Measurements from ENCODE around the gene HAPLN2.
"Not testable (repeated sequence)": the region's sequence is repeated elsewhere in the genome, so short reads cannot be mapped to it uniquely, and the experiment has no call there.

The HAPLN2 gene

GRCh38 chr1:156629823-156630449 lies 10.7 kb downstream of the HAPLN2 start:
- DNase-seq (ENCODE audit: low read depth) = no peak
- TF ChIP-seq, protein P1, sequence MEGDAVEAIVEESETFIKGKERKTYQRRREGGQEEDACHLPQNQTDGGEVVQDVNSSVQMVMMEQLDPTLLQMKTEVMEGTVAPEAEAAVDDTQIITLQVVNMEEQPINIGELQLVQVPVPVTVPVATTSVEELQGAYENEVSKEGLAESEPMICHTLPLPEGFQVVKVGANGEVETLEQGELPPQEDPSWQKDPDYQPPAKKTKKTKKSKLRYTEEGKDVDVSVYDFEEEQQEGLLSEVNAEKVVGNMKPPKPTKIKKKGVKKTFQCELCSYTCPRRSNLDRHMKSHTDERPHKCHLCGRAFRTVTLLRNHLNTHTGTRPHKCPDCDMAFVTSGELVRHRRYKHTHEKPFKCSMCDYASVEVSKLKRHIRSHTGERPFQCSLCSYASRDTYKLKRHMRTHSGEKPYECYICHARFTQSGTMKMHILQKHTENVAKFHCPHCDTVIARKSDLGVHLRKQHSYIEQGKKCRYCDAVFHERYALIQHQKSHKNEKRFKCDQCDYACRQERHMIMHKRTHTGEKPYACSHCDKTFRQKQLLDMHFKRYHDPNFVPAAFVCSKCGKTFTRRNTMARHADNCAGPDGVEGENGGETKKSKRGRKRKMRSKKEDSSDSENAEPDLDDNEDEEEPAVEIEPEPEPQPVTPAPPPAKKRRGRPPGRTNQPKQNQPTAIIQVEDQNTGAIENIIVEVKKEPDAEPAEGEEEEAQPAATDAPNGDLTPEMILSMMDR (conservative IDR thresholded peaks at IDR 0.05; ENCODE audit: low read depth, low read length) = no peak
- H3K4me3 ChIP-seq (ENCODE audit: low read length) = no peak overlapping the region

- DNase-seq (ENCODE audit: low read depth); H3K4me3 ChIP-seq (ENCODE audit: low read length): not testable (repeated sequence)
Observed at GRCh38 chr1:156631152-156631551, 11.9 kb downstream of the HAPLN2 start.

GRCh38 chr1:156632355-156632754 lies 13.1 kb downstream of the HAPLN2 start:
- no peak for DNase-seq (ENCODE audit: low read depth)
- H3K4me3 ChIP-seq (ENCODE audit: low read length) = no peak overlapping the region
- TF ChIP-seq, protein P1 (conservative IDR thresholded peaks at IDR 0.05; ENCODE audit: low read depth, low read length) = no peak

DNA sequence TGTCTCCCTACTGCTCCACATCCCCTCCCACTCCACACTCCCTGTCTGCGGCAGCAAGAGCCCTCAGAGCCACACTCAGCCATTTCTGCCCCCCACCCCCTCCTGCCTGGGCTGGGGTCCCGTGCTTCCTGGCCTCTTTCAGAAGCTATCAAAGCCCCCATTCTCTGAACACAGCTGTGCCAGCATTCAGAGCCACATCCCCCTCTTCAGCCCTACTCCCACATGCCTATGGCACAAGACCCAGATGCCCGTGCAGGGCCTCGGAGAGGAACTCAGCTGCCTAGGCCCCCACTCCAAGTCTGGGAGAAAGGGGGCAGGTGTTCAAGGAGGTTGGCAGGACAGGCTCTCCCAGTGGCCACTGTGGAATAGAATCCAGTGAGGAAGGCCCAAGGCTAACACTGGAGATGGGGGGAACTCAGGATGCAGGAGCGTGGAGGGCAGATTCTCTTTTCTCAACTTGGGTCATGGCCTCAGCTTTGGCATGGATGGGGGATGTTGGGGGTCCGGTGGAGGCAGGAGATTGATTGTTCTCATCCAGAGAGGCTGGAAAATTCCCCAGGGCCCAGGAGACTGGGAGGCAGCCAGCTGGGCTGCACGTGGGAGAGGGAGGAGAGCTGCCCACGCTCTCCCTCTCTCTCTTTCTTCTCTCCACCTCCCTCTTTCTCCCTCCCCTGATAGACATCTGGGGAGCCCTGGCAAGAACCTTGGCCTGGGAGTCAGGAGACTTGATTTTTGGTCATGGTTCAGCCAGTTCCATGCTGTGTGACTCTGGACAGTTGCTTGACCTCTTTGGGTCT lies 19.2 kb downstream of the HAPLN2 start:
- TF ChIP-seq, protein P1 (conservative IDR thresholded peaks at IDR 0.05; ENCODE audit: low read depth, low read length) = no peak

DNA sequence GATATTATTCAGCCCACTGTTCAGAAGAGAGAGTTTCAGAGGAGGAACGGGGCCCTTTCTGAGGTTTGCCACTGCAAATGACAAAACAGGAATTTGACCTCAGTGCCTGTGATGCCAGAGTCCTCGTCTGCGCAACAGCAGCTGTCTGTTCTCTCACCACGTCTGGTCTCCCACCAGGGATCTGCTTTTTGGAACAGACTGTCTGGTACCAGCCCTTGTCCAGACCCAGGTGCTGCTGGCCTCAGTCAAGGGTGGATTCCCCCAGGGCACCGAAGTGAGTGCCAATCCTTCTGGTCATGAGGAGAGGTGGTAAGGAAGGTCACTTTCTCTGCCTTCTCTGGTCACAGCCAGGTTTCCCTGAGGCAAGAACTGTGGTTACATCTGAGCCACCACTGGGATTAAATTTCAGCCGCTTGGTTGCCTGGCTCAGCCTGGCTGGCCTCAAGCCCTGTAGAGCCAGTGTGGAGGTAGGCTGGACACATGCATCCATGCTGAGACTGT lies 20.4 kb downstream of the HAPLN2 start:
- H3K4me3 ChIP-seq (ENCODE audit: low read length) = no peak overlapping the region
- DNase-seq (ENCODE audit: low read depth) = no peak
- TF ChIP-seq, protein P1 (conservative IDR thresholded peaks at IDR 0.05; ENCODE audit: low read depth, low read length) = no peak

More for the DNA sequence above, 19.2 kb downstream of the HAPLN2 start:
- DNase-seq (ENCODE audit: low read depth) = no peak
- no peak overlapping the region for H3K4me3 ChIP-seq (ENCODE audit: low read length)

DNA sequence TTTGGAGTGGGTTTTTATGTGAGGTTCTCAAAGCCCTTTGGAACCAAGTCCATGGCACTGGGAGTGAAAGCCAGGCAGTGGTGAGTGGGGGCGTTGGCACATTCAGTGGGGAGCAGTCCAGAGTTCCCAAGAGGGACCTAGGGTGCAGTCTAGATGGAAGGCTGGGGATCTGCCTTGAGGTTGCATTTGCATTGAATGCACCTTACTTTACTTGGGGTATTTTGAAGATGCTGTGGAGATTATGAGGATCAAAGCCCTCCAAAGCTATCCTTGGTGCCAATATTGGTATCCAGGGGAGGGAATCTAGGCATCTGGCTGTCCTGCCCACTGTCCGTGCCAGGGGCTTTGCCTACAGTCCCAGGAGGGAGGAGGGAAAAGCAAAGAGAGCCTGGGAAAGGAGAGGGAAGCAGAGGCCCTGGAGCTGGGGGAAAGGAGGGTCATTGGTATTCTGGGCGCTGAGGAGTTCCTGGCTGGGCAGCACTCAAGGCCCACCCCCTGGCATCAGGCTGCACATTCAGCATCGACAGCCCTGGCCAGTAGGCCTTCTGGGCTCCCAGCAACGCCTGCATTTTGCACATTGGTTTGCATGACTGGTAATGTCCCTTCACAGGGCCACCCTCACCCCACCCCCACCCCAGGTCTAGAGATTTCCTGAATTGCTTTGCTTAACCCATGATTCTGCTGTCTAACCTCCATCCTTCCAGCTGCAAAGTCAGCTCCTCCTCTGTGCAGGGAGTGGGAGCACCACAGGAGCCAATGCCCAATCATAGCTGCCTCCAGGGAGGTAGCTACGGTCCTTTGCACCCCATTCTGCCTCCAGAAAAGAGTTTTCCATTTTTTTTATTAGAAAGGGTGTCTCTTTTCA lies 21.9 kb downstream of the HAPLN2 start:
- TF ChIP-seq, protein P1 (conservative IDR thresholded peaks at IDR 0.05; ENCODE audit: low read depth, low read length) = no peak
- no peak for DNase-seq (ENCODE audit: low read depth)
- H3K4me3 ChIP-seq (ENCODE audit: low read length) = peak overlapping the region; percentile 22

- DNase-seq (ENCODE audit: low read depth) = no peak
- TF ChIP-seq, protein P1 (conservative IDR thresholded peaks at IDR 0.05; ENCODE audit: low read depth, low read length) = no peak
- H3K4me3 ChIP-seq (ENCODE audit: low read length) = peak within 1 kb of the TSS; percentile 25
Observed at GRCh38 chr1:156641761-156642264, 22.6 kb downstream of the HAPLN2 start, which contains the start of gene BCAN. Gene BCAN, plus strand, starts transcription at chr1:156642117. Its CDS starts 3,938 bp downstream, at chr1:156646055.
